Activated T-cell treated with anti-CD3 and anti-CD28 coated beads for 4 hours (primary cell): Measurements from ENCODE around the gene EPB41L2.
"Not testable (repeated sequence)": the region's sequence is repeated elsewhere in the genome, so short reads cannot be mapped to it uniquely, and the experiment has no call there.

Source experiments
- DNase-seq: peaks from one replicate; pipeline ENCODE4 v3.0.0-alpha.2; 2020

Gene EPB41L2

GRCh38 chr6:130829333-130829910, 233.6 kb downstream of the EPB41L2 start:
- DNase-seq, result no peak

GRCh38 chr6:130827247-130828149, 235.5 kb downstream of the EPB41L2 start, which contains the start of gene SMLR1:
TSS of gene SMLR1 (plus strand) at chr6:130827406. CDS start at chr6:130827414, 8 bp downstream.
- no peak for DNase-seq

GRCh38 chr6:130826442-130827246, 236.4 kb downstream of the EPB41L2 start:
- DNase-seq, result no peak

- DNase-seq, result no peak
Measured at GRCh38 chr6:130825772-130826441, 237.1 kb downstream of the EPB41L2 start.

GRCh38 chr6:130824978-130825694, 237.9 kb downstream of the EPB41L2 start:
- no peak for DNase-seq

- DNase-seq, result no peak
Measured at GRCh38 chr6:130822736-130823135, 240.3 kb downstream of the EPB41L2 start.

GRCh38 chr6:130815200-130816071, 247.6 kb downstream of the EPB41L2 start:
- no peak for DNase-seq

GRCh38 chr6:130814506-130814905, 248.5 kb downstream of the EPB41L2 start:
- DNase-seq, result no peak

GRCh38 chr6:130811932-130812331, 251.1 kb downstream of the EPB41L2 start:
- DNase-seq, result no peak

GRCh38 chr6:130810307-130811030, 252.6 kb downstream of the EPB41L2 start:
- no peak for DNase-seq

GRCh38 chr6:130801368-130801767, 261.7 kb downstream of the EPB41L2 start:
- not testable (repeated sequence) for DNase-seq

GRCh38 chr6:130797061-130797460, 266.0 kb downstream of the EPB41L2 start:
- DNase-seq, result no peak

GRCh38 chr6:130796313-130796905, 266.6 kb downstream of the EPB41L2 start:
- no peak for DNase-seq

- DNase-seq, result no peak
Measured at GRCh38 chr6:130794738-130795137, 268.3 kb downstream of the EPB41L2 start.

- no peak for DNase-seq
Measured at GRCh38 chr6:130794010-130794697, 268.9 kb downstream of the EPB41L2 start.
